ENCODE data around the gene RASGRP3. TPM values are rescaled to one million over a fixed set of nuclear protein-coding genes. Genes with fewer than 3 reads are reported as not detected.
A peak's percentile ranks its signal among the peaks of the same experiment; 100 is the strongest.

Gene RASGRP3
- total and polyA plus RNA-seq, 2 of the 13 experiments (the other 11 are each of a cell fraction or from before 2014, with no cell fraction given): 0.01 TPM; not detected in 1

GRCh38 chr2:33486544-33486943 is 10.1 kb downstream of the RASGRP3 start:
- Histone ChIP-seq H3K4me1 (ENCODE audit: insufficient read depth, low read length) (0 out of 2 replicates have a peak, but pooled peaks cover 4% of the 10 kb centered on the region), H3K4me2 (ENCODE audit: low read depth, low read length) (no peak overlapping the region), H3K9me3 (ENCODE audit: low read length) (peaks cover 15% of the 10 kb centered on the region; the same call in 1 of the 2 replicates), H3K9ac (ENCODE audit: insufficient read depth, low read depth, low read length) (no peak overlapping the region), H3K27ac (ENCODE audit: extremely low read length, insufficient read depth, low read length) (no peak overlapping the region), H3K4me3 (replicated peaks in 1 of 3; ENCODE audit: insufficient read depth in 1 of 3, low read depth in 2 of 3, low read length in 3 of 3) (no peak overlapping the region), H4K20me1 (ENCODE audit: insufficient read depth, low read length) (no peaks in the 10 kb centered on the region), H3K36me3 (replicated peaks in 1 of 2; ENCODE audit: control insufficient read depth in 1 of 2, insufficient read depth in 2 of 2, low read length in 2 of 2) (no peaks in the 10 kb centered on the region), H3K79me2 (ENCODE audit: insufficient read depth, low read length) (no peaks in the 10 kb centered on the region), H2AFZ (ENCODE audit: low read length) (no peak overlapping the region), H3K27me3 (ENCODE audit: control insufficient read depth in 1 of 2, insufficient read depth in 2 of 2, low read length in 2 of 2) (no peaks in the 10 kb centered on the region)
- POLR2A ChIA-PET: no interaction called here
- ATAC-seq (no peak), FAIRE-seq (no peak), DNase-seq (ENCODE audit: low spot score) (no peak)
- TF ChIP-seq ARNTL (CRISPR knock-in tag; IDR thresholded peaks at IDR 0.05) (no peak), ZFP1 (CRISPR knock-in tag; IDR thresholded peaks at IDR 0.05) (peak; percentile 96; the same call in 1 of the 2 replicates)
- intact Hi-C loops (cut with micrococcal nuclease; ENCODE audit: unreplicated experiment): no loop called here
- 62% methylated on average over 3 of the region's 3 CpGs for WGBS (ENCODE audit: low lambda C conversion rate)
- no TSS peak for BruUV-seq (replicated peaks)
- in situ Hi-C loops (cut with HindIII; ENCODE audit: extremely low pct_ligation_motif_present, low pct_unique_long_range_greater_than_20kb): no loop called here
- CTCF ChIA-PET (ENCODE audit: low intra/inter-chr PET ratio, low total read pairs): no interaction called here

- Histone ChIP-seq H3K9ac (ENCODE audit: insufficient read depth, low read depth, low read length) (no peak overlapping the region), H3K36me3 (replicated peaks in 1 of 2; ENCODE audit: control insufficient read depth in 1 of 2, insufficient read depth in 2 of 2, low read length in 2 of 2) (no peaks in the 10 kb centered on the region), H2AFZ (ENCODE audit: low read length) (no peak overlapping the region), H3K4me3 (replicated peaks in 1 of 3; ENCODE audit: insufficient read depth in 1 of 3, low read depth in 2 of 3, low read length in 3 of 3) (no peak overlapping the region), H4K20me1 (ENCODE audit: insufficient read depth, low read length) (no peaks in the 10 kb centered on the region), H3K4me2 (ENCODE audit: low read depth, low read length) (no peak overlapping the region), H3K79me2 (ENCODE audit: insufficient read depth, low read length) (no peaks in the 10 kb centered on the region), H3K9me3 (ENCODE audit: low read length) (peaks cover 15% of the 10 kb centered on the region; the same call in 1 of the 2 replicates), H3K4me1 (ENCODE audit: insufficient read depth, low read length) (0 out of 2 replicates have a peak, but pooled peaks cover 4% of the 10 kb centered on the region), H3K27ac (ENCODE audit: extremely low read length, insufficient read depth, low read length) (no peak overlapping the region), H3K27me3 (ENCODE audit: control insufficient read depth in 1 of 2, insufficient read depth in 2 of 2, low read length in 2 of 2) (0 out of 5 replicates have a peak, but pooled peaks cover 0 to 2% of the 10 kb centered on the region in 2 experiments)
- 8% methylated on average over 2 of the region's 2 CpGs for WGBS (ENCODE audit: low lambda C conversion rate)
- TF ChIP-seq CHD4 (IDR thresholded peaks at IDR 0.05; ENCODE audit: borderline replicate concordance, low read length) (no peak), ZNF710 (CRISPR knock-in tag; IDR thresholded peaks at IDR 0.05; ENCODE audit: borderline replicate concordance) (no peak), CCAR2 (optimal IDR thresholded peaks at IDR 0.05; ENCODE audit: low read depth, low read length) (no peak), ZNF296 (CRISPR knock-in tag; conservative IDR thresholded peaks at IDR 0.05) (no peak), HNF4G (IDR thresholded peaks at IDR 0.05; ENCODE audit: borderline replicate concordance, low read depth, low read length) (no peak), HNF4G (CRISPR knock-in tag; IDR thresholded peaks at IDR 0.05; ENCODE audit: borderline replicate concordance, low read depth) (no peak)
- TF ChIP-seq, protein P1, sequence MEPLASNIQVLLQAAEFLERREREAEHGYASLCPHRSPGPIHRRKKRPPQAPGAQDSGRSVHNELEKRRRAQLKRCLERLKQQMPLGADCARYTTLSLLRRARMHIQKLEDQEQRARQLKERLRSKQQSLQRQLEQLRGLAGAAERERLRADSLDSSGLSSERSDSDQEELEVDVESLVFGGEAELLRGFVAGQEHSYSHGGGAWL (CRISPR knock-in tag; IDR thresholded peaks at IDR 0.05): no peak
- intact Hi-C loops (cut with micrococcal nuclease; ENCODE audit: unreplicated experiment): no loop called here
- ATAC-seq (no peak), FAIRE-seq (no peak), DNase-seq (ENCODE audit: low spot score) (no peak)
- BruUV-seq (replicated peaks): no TSS peak
- in situ Hi-C loops (cut with HindIII; ENCODE audit: extremely low pct_ligation_motif_present, low pct_unique_long_range_greater_than_20kb): no loop called here
- ChIA-PET CTCF (ENCODE audit: low intra/inter-chr PET ratio, low total read pairs) (no interaction called here), POLR2A (no interaction called here)
Measured at GRCh38 chr2:33488178-33488690, 11.8 kb downstream of the RASGRP3 start.
